ENCODE results near the gene MYO10. TPM values are rescaled to one million over a fixed set of nuclear protein-coding genes. Genes with fewer than 3 reads are reported as not detected.

Gene MYO10
- total RNA-seq, 4 donors from 2014 or later: 21.0 to 29.8 (median 27.3) TPM

DNA sequence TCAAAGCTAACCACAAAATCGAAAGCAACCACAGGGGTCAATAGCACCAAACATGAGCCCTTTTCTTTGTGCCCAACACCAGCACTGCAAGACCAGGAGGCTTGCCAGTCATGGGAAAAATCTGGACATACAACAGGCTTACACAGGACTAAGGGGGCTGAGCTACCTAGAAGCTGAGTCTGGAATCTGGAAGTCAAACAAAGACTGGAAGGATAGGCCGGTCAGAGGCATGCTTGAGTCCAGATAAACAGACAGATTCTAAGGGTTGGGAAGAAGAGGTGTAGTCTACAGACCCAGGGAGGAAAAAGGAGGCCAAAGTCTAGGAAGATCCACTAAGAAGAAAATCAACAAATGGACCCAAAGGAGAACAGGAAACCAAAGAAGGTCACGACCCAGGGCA lies 73.3 kb downstream of the MYO10 start:
- Histone ChIP-seq H3K27ac (no peak overlapping the region), H3K4me3 (no peak overlapping the region), H3K4me1 (peaks cover 0 to 25% (median 0%) of the 10 kb centered on the region in 3 donors), H3K27me3 (no peaks in the 10 kb centered on the region), H3K9me3 (no peaks in the 10 kb centered on the region), H3K36me3 (peaks cover 0 to 5% (median 0%) of the 10 kb centered on the region in 3 donors)
- intact Hi-C loops (cut with DNase I): no loop called here
- TF ChIP-seq CTCF (IDR thresholded peaks at IDR 0.05) (no peak), POLR2A (IDR thresholded peaks at IDR 0.05) (no peak)
- 79% methylated on average over 3 of the region's 3 CpGs for WGBS, 2 donors
- no peak for DNase-seq

GRCh38 chr5:16859346-16859745 lies 76.7 kb downstream of the MYO10 start:
- intact Hi-C loops (cut with DNase I): no loop called here
- Histone ChIP-seq H3K4me3 (no peak overlapping the region), H3K36me3 (peaks cover 0 to 5% (median 0%) of the 10 kb centered on the region in 3 donors), H3K27me3 (no peaks in the 10 kb centered on the region), H3K4me1 (peaks cover 0 to 43% (median 12%) of the 10 kb centered on the region in 3 donors), H3K27ac (no peak overlapping the region), H3K9me3 (no peaks in the 10 kb centered on the region)
- no peak for DNase-seq
- TF ChIP-seq POLR2A (IDR thresholded peaks at IDR 0.05) (no peak), CTCF (IDR thresholded peaks at IDR 0.05) (no peak)

- peaks cover 0 to 35% (median 12%) of the 10 kb centered on the region in 3 donors for H3K4me1 ChIP-seq
- intact Hi-C loops (cut with DNase I): no loop called here
Measured at GRCh38 chr5:16858151-16858550, 77.9 kb downstream of the MYO10 start.

GRCh38 chr5:16857635-16858034 lies 78.5 kb downstream of the MYO10 start:
- DNase-seq: no peak
- peaks cover 0 to 35% (median 12%) of the 10 kb centered on the region in 3 donors for H3K4me1 ChIP-seq
- peak overlapping the region in 3 of 4 donors; percentile 36 to 62 (median 53) for H3K27ac ChIP-seq
- intact Hi-C loops (cut with DNase I): no loop called here
- no peaks in the 10 kb centered on the region for H3K27me3 ChIP-seq
- 65 to 75% methylated on average over 2 to 4 of the region's 4 CpGs for WGBS, 2 donors
- peaks cover 0 to 5% (median 0%) of the 10 kb centered on the region in 3 donors for H3K36me3 ChIP-seq
- TF ChIP-seq POLR2A (IDR thresholded peaks at IDR 0.05): no peak
- TF ChIP-seq CTCF (IDR thresholded peaks at IDR 0.05): no peak
- no peaks in the 10 kb centered on the region for H3K9me3 ChIP-seq
- H3K4me3 ChIP-seq: no peak overlapping the region

More at GRCh38 chr5:16858151-16858550, 77.9 kb downstream of the MYO10 start:
- TF ChIP-seq POLR2A (IDR thresholded peaks at IDR 0.05): no peak
- no peak for TF ChIP-seq CTCF (IDR thresholded peaks at IDR 0.05)
- WGBS, 2 donors: 73 to 87% methylated on average over 6 of the region's 6 CpGs
- Histone ChIP-seq H3K27me3 (no peaks in the 10 kb centered on the region), H3K27ac (no peak overlapping the region), H3K9me3 (no peaks in the 10 kb centered on the region), H3K4me3 (no peak overlapping the region), H3K36me3 (peaks cover 0 to 5% (median 0%) of the 10 kb centered on the region in 3 donors)
- DNase-seq: no peak

- H3K27ac ChIP-seq: peak overlapping the region; percentile 21 to 62 (median 56)
- DNase-seq: no peak
- WGBS, 2 donors: 41 to 76% methylated on average over 4 to 5 of the region's 5 CpGs
- no peak for TF ChIP-seq CTCF (IDR thresholded peaks at IDR 0.05)
- TF ChIP-seq POLR2A (IDR thresholded peaks at IDR 0.05): no peak
- peaks cover 0 to 5% (median 0%) of the 10 kb centered on the region in 3 donors for H3K36me3 ChIP-seq
- intact Hi-C loops (cut with DNase I): no loop called here
- H3K4me1 ChIP-seq: peaks cover 0 to 35% (median 12%) of the 10 kb centered on the region in 3 donors
- no peaks in the 10 kb centered on the region for H3K9me3 ChIP-seq
- H3K4me3 ChIP-seq: no peak overlapping the region
- no peaks in the 10 kb centered on the region for H3K27me3 ChIP-seq
Measured at GRCh38 chr5:16856531-16856930, 79.6 kb downstream of the MYO10 start.
